HG02973 (cell line): Measurements from ENCODE around the gene LEKR1.
"Not testable (repeated sequence)": the region's sequence is repeated elsewhere in the genome, so short reads cannot be mapped to it uniquely, and the experiment has no call there.

Experiments used
- ATAC-seq: cut with Tn5 transposase; IDR thresholded peaks from one replicate; pipeline ENCODE4 v1.9.1; 2021; ENCODE audit warnings: moderate library complexity; ENCODE audit not compliant: unreplicated experiment

LEKR1 gene

GRCh38 chr3:156834435-156834834 lies 8.3 kb downstream of the LEKR1 start:
- no peak for ATAC-seq

DNA sequence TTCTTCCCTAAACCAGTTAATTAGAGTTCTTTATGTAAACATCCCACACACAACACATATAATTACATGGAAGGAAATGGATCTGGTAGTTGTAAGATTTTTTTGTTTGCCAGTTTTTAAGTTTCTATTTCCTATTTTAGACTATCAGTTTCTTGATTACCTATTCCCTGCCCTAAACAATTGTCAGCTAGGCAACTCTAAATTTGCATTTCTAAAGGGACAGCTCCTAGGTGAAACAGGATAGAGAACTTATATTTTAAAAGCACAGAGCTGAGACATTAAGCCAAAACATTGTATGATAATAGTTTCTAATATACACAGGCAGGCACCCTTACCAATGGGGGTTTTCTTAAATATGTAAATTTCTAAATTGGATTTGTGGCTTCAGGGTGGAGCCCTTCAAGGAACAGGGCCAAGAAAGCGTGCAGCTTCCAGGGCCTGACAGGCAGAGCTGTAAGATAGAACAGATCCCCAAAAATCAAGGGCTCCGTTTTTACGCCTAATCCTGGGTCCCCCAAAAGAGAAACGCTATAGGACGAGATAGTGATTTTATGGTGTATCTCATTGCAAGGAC lies 8.9 kb downstream of the LEKR1 start:
- no peak for ATAC-seq

DNA sequence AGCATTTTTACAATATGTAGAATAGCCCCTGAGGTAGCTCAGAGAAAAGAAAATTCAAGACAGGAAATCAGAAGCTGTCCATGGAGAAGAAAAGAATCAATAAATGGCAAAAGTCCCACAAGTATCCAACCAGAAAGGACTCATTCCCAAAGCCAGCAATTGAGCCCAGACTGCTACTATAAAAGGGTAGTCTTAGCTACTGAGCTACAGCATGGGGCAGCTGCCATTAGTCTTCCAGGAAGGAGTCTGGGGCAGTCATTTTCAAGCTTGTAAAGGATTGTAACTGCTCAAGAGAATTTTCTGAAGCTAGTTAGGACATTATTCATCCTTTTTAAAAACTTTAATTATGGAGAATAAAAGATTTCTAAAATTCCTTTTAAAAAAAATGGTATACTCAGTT lies 10.5 kb downstream of the LEKR1 start:
- ATAC-seq = no peak

DNA sequence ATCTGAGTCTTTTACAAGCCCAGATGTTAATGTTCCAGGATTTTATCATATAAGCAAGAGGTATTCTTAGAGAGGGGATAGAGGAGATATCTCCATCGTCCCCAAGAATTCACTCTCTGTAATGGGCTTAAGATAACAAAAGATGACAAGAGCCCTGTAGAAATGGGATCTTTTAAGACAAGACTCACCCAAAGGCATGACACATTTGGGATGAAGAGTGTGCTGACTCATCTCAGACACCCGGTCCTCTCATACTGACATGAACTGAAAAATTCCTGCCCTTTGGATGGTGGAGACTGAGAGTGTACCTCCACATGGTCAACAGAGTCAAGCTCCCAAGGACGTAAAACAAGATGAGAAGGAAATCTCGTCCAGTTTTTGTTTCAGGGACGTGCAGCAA lies 11.0 kb downstream of the LEKR1 start:
- ATAC-seq = no peak

GRCh38 chr3:156838035-156838434 lies 11.9 kb downstream of the LEKR1 start:
- ATAC-seq = no peak

DNA sequence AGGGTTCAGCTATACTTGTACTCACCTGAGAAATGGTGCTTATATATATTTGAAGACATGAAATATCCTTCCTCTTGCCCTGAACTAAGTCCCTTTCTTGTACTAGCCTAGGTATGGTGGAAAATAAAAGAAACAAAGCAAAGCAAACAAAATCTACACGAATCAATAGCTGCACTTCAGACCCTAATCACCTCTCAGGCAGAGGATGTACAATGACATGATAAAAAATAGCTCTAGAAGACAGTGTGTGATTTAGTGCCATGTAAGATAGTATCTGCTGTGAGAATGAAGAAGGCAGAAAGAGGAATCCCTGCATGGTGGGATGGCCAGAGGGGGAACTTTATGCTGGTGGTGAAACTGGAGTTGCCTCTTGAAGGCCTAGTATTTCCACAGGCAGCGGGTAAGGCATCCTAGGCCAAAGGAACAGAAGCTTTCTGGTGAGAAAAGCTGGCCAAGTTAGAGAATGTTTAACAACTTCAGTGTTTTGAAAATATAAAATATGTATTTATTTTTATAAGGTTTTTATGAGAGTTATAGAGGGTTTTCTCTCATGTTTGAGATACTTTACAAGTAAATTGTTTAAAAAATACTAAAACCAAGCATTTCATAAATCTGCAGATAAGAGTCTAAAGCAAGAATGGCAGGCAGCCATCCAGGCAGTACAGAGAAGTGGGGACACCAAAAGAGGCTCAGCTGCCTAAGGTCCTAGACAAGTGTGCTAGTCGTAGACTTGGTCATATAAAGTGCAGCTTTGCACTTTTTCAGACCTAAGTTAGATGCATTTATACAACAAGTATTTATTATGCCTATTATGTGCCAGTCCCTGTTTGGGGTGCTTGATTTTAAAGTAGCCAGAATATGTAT lies 14.9 kb downstream of the LEKR1 start:
- no peak for ATAC-seq

GRCh38 chr3:156843071-156843808 lies 17.1 kb downstream of the LEKR1 start:
- no peak for ATAC-seq

GRCh38 chr3:156847752-156848448 lies 21.7 kb downstream of the LEKR1 start:
- no peak for ATAC-seq

DNA sequence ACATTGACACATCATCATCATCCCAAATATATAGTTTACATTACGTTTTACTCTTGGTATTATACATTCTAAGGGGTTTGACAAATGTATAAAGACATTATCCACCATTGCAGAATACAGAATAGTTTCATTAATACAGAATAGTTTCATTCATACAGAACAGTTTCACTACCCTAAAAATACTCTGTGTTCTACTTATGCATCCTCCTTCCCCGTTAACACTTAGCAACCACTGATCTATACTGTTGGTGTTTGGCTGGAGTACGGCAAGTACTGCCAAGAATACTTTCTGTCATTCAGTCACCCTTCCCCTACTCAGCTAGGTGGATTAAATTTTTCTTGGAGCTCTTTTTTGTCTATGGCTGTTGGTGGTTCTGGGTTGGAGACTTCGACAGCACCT lies 33.4 kb downstream of the LEKR1 start:
- ATAC-seq = peak; percentile 99

GRCh38 chr3:156860873-156861272 lies 34.7 kb downstream of the LEKR1 start:
- no peak for ATAC-seq

- ATAC-seq = no peak
These were observed 36.2 kb downstream of the LEKR1 start for GRCh38 chr3:156862338-156862737.

DNA sequence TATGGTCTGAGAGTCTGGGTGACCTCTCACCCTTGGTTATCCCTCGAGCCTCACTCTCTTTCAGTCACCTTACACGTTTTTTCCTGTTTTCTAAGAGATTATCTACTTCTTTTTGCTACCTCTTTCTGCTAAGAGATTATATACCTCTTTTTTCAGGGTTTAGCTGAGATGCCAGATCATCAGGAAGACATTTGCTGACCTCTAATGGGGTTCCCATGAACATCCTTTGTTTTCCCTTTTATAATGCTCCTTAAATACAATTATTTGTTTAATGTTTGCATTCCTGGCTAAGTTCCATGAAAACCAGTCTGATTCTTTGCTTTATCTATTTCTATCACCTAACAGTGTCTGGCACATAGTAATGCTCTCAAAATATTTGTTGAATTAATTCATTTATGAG lies 39.6 kb downstream of the LEKR1 start:
- ATAC-seq = no peak

DNA sequence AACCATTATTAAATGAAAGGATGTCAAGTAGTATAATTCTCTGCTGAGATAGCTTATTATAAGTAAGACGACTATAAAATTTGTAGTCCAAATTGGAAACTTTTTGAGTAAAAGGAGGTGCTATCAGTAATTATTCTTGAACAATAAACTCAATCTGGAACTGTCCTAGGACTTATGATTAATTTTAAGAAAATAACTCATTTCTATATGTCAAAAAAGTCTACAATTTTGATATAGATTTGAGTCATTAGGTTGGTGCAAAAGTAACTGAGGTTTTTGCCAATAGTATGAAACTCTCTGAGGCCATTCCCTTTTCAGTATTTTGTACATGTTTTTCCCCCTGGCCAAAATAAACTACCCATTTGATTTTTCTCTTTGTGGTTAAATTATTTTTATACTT lies 41.0 kb downstream of the LEKR1 start:
- ATAC-seq = no peak

GRCh38 chr3:156867920-156868319 lies 41.8 kb downstream of the LEKR1 start:
- ATAC-seq = no peak

DNA sequence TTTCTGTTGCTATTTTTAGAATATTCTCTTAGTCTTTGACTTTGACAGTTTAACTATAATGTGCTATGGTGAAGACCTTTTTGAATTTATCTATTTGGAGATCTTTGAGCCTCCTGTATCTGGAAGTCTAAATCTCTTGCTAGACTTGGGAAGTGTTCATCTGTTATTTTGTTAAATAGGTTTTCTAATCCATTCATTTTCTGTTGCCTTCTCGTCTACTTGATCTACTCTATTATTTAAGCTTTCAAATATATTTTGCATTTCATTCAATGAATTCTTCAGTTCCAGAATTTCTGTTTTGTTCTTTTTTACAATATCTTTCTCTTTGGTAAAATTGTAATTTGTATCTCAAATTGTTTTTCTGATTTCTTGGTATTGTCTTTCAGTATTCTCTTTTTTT lies 47.8 kb downstream of the LEKR1 start:
- ATAC-seq = no peak

GRCh38 chr3:156879491-156879890 lies 53.3 kb downstream of the LEKR1 start:
- not testable (repeated sequence) for ATAC-seq

GRCh38 chr3:156885761-156886160 lies 59.6 kb downstream of the LEKR1 start:
- no peak for ATAC-seq

DNA sequence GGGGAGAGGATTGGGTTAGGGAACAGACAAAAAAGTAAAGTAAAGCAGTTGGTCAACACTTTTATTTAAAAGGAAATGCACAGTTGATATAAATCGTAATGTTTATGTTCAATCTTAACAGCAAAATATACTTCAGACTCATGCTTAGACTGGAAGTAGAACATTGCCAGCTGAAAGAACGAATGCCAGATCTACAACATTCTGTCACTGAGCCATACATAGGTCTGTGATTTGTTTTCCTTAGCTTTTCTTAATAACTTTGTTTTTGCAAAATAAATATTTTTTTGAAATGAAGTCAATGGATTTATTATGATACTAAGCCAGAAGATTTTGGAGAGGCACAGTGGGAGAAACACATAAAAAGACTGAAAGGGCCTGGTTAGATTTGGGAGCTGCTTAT lies 62.0 kb downstream of the LEKR1 start:
- no peak for ATAC-seq

DNA sequence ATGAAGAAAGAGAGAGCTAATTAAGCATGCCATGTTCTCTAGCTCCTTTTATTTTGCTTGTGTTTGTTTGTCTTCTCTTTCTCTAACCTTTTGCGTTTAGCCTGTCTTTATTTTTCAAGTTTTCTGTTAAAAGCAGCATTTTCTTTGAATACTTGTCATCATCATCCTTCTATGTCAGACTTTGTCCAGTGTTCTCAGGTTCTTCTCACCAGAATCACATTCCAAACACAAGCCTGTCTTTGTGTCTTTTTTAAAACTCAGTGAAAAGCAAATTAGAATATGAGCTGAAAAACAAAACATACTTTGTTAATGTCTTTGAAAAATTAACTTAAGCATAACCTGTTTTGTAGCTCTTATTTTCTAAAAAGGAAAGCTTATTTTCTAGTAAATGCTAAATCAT lies 62.4 kb downstream of the LEKR1 start:
- ATAC-seq = no peak

- ATAC-seq = no peak
These were observed 66.5 kb downstream of the LEKR1 start for GRCh38 chr3:156892701-156893100.

DNA sequence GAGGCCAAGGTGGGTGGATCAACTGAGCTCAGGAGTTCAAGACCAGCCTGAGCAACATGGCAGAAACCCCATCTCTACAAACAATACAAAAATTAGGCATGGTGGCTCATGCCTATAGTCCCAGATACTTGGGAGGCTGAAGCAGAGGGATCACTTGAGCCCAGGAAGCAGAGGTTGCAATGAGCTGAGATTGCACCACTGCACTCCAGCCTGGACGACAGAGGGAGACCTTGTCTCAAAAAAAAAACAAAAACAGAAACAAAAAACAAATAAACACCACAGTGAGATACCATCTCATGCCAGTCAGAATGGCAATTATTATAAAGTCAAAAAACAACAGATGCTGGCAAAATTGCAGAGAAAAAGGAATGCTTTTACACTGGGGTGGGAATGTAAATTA lies 69.2 kb downstream of the LEKR1 start:
- not testable (repeated sequence) for ATAC-seq
